Aorta (tissue), 5 donors: ENCODE results near the gene NAGK. TPM values are rescaled to one million over a fixed set of nuclear protein-coding genes. Genes with fewer than 3 reads are reported as not detected.
"Not testable (repeated sequence)": the region's sequence is repeated elsewhere in the genome, so short reads cannot be mapped to it uniquely, and the experiment has no call there.

Experiments
- ATAC-seq: fragments of 200-7000 bp; cut with Tn5 transposase; one replicate; pipeline ENCODE4 v1.9.1; 2022; ENCODE audit warnings: moderate library complexity; ENCODE audit not compliant: low FRiP score
- DNase-seq, 2 donors: peaks; one replicate each; pipeline ENCODE4 v3.0.0-alpha.2; 2020
- H3K27ac ChIP-seq, 2 donors: one replicate each; pipeline ENCODE4 v1.5.1; 2013; ENCODE audit warnings: low read length in 2 of 2, mild to moderate bottlenecking in 2 of 2, moderate library complexity in 2 of 2, control low read depth in 1 of 2, inconsistent platforms in 1 of 2, low read depth in 1 of 2
- H3K27me3 ChIP-seq, 2 donors: one replicate each; pipeline ENCODE4 v1.6.1; 2013; ENCODE audit warnings: control low read depth in 1 of 2, low read length in 1 of 2, mild to moderate bottlenecking in 1 of 2, moderate library complexity in 1 of 2; ENCODE audit not compliant: insufficient read depth in 2 of 2, control insufficient read depth in 1 of 2
- H3K36me3 ChIP-seq, 2 donors: one replicate each; pipeline ENCODE4 v1.6.1; 2013; ENCODE audit warnings: control low read depth in 1 of 2, low read length in 1 of 2, mild to moderate bottlenecking in 1 of 2; ENCODE audit not compliant: insufficient read depth in 2 of 2, control insufficient read depth in 1 of 2
- H3K4me1 ChIP-seq, 2 donors: one replicate each; pipeline ENCODE4 v1.6.1; 2013; ENCODE audit warnings: low read length in 2 of 2, control low read depth in 1 of 2, mild to moderate bottlenecking in 1 of 2, moderate library complexity in 1 of 2; ENCODE audit not compliant: insufficient read depth in 2 of 2, control insufficient read depth in 1 of 2
- H3K4me3 ChIP-seq, 2 donors: one replicate each; pipeline ENCODE4 v1.5.1; 2013; ENCODE audit warnings: low read length in 2 of 2, control low read depth in 1 of 2, mild to moderate bottlenecking in 1 of 2
- H3K9me3 ChIP-seq: one replicate; pipeline ENCODE4 v1.6.1; 2013; ENCODE audit warnings: mild to moderate bottlenecking, low read length; ENCODE audit not compliant: control insufficient read depth
- WGBS, 2 donors: extraction: QIAGEN DNeasy Blood & Tissue Kit; methylation state at CpG; one replicate each; pipeline ENCODE4 v1.1.7; 2013; 5-methylcytosine and 5-hydroxymethylcytosine counted together
- intact Hi-C, 2 donors: fragments of 100-400 bp; cut with DNase I; formaldehyde crosslinking; loops; one replicate each; pipeline versions ENCODE4 v1.14.2 to v1.15.0; 2022
- polyA plus RNA-seq, 2 donors: library from polyadenylated mRNA; stranded (reverse); fragments of 200-250 nt; gene quantifications; one replicate each; pipeline ENCODE4 v1.2.3, GENCODE V29; 2013
- total RNA-seq, 2 donors: library from RNA; stranded (reverse); fragmentation: NEBNext Ultra II Directional; extraction: Animal tissue kit (Norgen Biotek cat#: 25700); gene quantifications; one replicate each; pipeline ENCODE4 v1.2.1, GENCODE V29; 2021
- donor health status: healthy with polysubstance abuse.
- donor health status: Bipolar disorder and iron deficiency.
- donor health status: DM: no; HTN: no; CAD: no.
- donor health status: DM: no; HTN: no; CAD: no.
- donor health status: DM: yes; HTN: yes; CAD: no.

NAGK gene
- total and polyA plus RNA-seq, 4 donors, result 60.5 to 199 (median 111) TPM

DNA sequence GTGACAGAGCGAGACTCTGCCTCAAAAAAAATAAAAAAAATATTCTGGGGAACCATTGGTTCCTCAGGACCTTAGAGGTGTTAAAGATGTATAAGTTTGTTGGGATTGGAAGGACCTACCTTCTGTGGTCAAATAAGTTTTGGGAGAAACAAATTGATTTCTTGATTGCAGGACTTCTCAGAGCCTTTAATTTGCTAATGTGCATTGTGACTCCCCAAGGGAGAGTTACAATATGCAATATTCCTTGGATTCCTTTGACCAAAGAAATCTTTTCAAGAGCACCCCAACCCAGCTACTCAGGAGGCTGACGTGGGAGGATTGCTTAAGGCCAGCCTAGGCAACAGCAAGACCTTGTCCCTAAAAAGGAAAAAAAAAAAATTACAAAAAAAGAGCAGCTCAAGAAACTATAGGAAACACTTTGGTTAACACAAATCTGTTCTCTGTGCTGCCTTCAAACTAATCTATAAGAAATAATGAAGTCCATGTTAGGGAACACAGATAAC is 6.5 kb downstream of the NAGK start:
- H3K36me3 ChIP-seq, result peaks cover 0 to 8% of the 10 kb centered on the region in 2 donors
- no peak overlapping the region for H3K4me3 ChIP-seq
- H3K9me3 ChIP-seq, result no peaks in the 10 kb centered on the region
- DNase-seq (no peak), ATAC-seq (no peak)
- H3K27me3 ChIP-seq, result no peaks in the 10 kb centered on the region
- H3K27ac ChIP-seq, result no peak overlapping the region
- H3K4me1 ChIP-seq, result no peaks in the 10 kb centered on the region
- WGBS, 2 donors, result 95 to 96% methylated on average over 2 of the region's 2 CpGs
- intact Hi-C loops, result no loop called here

- H3K27ac ChIP-seq, result no peak overlapping the region
- H3K4me1 ChIP-seq, result no peaks in the 10 kb centered on the region
- ATAC-seq (no peak), DNase-seq (no peak)
- no peaks in the 10 kb centered on the region for H3K27me3 ChIP-seq
- intact Hi-C loops, result no loop called here
- 86 to 89% methylated on average over 3 of the region's 3 CpGs for WGBS, 2 donors
- no peaks in the 10 kb centered on the region for H3K9me3 ChIP-seq
- H3K36me3 ChIP-seq, result peaks cover 0 to 8% of the 10 kb centered on the region in 2 donors
- no peak overlapping the region for H3K4me3 ChIP-seq
These were observed 10.2 kb downstream of the NAGK start for GRCh38 chr2:71078624-71079023.

- WGBS, 2 donors, result 80 to 84% methylated on average over 5 of the region's 5 CpGs
These were observed 14.2 kb downstream of the NAGK start for GRCh38 chr2:71082402-71083252.

DNA sequence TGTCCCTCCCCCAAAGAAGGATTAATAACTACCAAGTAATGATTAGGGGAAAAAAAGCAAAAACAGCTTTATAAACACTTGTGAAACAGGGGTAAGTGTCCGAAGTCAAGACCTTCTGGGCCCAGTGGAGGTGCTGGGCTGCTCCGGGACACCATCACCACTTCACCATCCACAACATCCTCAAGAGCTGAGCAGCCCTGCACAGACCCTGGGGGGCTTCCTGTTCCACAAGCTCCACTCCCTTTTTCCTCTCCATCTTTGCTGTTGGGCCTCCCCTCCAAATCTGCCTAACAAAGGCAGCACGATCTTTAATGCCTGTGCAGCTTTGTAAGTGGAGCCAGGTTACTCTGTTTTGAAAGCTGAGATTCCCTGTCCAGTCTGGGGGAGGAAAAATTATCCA is 14.8 kb downstream of the NAGK start:
- not testable (repeated sequence) for H3K4me3 ChIP-seq, ATAC-seq
- no CpG with 5 or more reads among the region's 3 CpGs for WGBS, 2 donors

More at GRCh38 chr2:71082402-71083252, 14.2 kb downstream of the NAGK start:
- ATAC-seq (no peak), DNase-seq (no peak)
- intact Hi-C loops, result no loop called here
- Histone ChIP-seq H3K27ac (no peak overlapping the region), H3K9me3 (no peaks in the 10 kb centered on the region), H3K36me3 (peaks cover 0 to 4% of the 10 kb centered on the region in 2 donors), H3K4me1 (no peaks in the 10 kb centered on the region), H3K4me3 (no peak overlapping the region), H3K27me3 (no peaks in the 10 kb centered on the region)

GRCh38 chr2:71083752-71084312 is 15.4 kb downstream of the NAGK start:
- ATAC-seq, H3K27ac ChIP-seq, H3K4me1 ChIP-seq, intact Hi-C loops, H3K4me3 ChIP-seq, H3K9me3 ChIP-seq, DNase-seq, H3K36me3 ChIP-seq, H3K27me3 ChIP-seq: not testable (repeated sequence)
- 69 to 70% methylated on average over 10 of the region's 13 CpGs for WGBS, 2 donors

More for the DNA sequence above, 14.8 kb downstream of the NAGK start:
- H3K9me3 ChIP-seq, H3K4me1 ChIP-seq, DNase-seq, intact Hi-C loops, H3K36me3 ChIP-seq, H3K27ac ChIP-seq, H3K27me3 ChIP-seq: not testable (repeated sequence)

DNA sequence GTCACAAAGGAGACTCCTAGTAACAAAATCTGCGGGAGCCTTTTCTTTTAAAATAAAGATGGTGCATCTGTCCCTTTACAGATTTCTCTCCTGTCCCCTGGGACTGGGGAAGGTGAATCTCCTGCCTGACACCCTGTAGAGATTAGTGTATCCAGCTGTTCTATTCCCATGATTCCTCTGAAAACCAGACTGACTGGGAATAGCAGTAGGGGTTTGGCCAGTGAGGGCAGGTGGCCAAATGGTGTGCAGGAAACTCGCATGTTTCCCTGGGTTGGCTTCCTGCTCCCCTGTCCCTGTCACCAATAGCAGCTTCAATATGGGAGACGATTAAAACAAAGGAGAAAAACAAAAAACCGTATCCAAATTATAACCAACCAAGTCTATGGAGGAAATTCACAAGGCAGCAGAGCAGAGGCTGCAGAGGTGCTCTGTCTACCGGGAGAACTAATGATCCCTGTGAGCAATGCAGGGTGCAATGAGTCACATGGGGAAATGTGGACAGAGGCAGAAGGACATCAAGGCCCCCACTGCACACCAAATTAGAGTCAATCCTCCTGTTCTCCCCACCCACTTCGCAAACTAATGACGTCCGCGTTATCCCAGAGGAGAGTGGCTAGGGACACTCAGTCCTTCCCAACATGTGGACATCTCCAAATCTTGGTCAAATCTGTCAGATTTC is 17.0 kb downstream of the NAGK start:
- ATAC-seq, result not testable (repeated sequence)
- 55 to 60% methylated on average over 9 of the region's 9 CpGs for WGBS, 2 donors

DNA sequence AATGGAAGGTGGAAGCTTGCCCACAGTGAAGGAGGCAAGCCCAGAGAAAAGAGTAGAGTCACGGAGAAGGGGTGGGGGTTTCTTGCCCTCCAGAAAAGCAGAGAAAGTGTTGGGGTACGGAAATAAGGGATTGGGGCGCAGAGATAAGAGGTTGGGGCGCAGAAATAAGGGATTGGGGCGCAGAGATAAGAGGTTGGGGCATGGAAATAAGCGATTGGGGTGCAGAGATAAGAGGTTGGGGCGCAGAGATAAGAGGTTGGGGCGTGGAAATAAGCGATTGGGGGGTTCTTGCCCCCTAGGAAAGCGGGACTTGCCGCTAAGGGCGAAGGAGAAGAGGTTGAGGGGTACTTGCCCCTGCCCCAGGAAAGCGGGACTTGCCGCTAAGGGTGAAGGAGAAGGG is 21.0 kb downstream of the NAGK start:
- WGBS, 2 donors, result 84 to 88% methylated on average over 14 of the region's 14 CpGs
- H3K36me3 ChIP-seq, DNase-seq, H3K4me1 ChIP-seq, H3K27me3 ChIP-seq, ATAC-seq, H3K9me3 ChIP-seq, intact Hi-C loops, H3K4me3 ChIP-seq, H3K27ac ChIP-seq: not testable (repeated sequence)

More for the DNA sequence above, 17.0 kb downstream of the NAGK start:
- H3K4me3 ChIP-seq, H3K36me3 ChIP-seq, H3K27ac ChIP-seq, DNase-seq, H3K9me3 ChIP-seq, H3K27me3 ChIP-seq, H3K4me1 ChIP-seq, intact Hi-C loops: not testable (repeated sequence)

DNA sequence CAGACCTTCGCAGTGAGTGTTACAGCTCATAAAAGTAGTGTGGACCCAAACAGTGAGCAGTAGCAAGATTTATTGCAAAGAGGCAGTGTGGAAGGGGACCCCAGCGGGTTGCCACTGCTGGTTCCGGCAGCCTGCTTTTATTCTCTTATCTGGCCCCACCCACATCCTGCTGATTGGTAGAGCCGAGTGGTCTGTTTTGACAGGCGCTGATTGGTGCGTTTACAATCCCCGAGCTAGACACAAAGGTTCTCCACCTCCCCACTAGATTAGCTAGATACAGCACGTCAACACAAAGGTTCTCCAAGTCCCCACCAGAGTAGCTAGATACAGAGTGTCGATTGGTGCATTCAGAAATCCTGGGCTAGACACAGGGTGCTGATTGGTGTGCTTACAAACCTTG is 23.4 kb downstream of the NAGK start:
- intact Hi-C loops, H3K4me3 ChIP-seq, H3K27me3 ChIP-seq, H3K27ac ChIP-seq, ATAC-seq, H3K36me3 ChIP-seq, H3K9me3 ChIP-seq, H3K4me1 ChIP-seq, DNase-seq: not testable (repeated sequence)
- WGBS, 2 donors, result 79 to 84% methylated on average over 9 of the region's 9 CpGs
